Upper lobe of right lung (tissue), 1 donor: ENCODE data around the gene ZNF496. TPM values are rescaled to one million over a fixed set of nuclear protein-coding genes. Genes with fewer than 3 reads are reported as not detected.

ENCODE experiments used
- ATAC-seq: fragments of 200-7000 bp; cut with Tn5 transposase; one replicate; pipeline ENCODE4 v1.9.1; 2020; ENCODE audit warnings: mild to moderate bottlenecking, moderate library complexity
- DNase-seq: peaks from one replicate; pipeline ENCODE4 v3.0.0-alpha.2; 2020
- H3K27ac ChIP-seq: fragments of 200-600 bp; one replicate; pipeline ENCODE4 v1.8.0; 2022
- H3K27me3 ChIP-seq: fragments of 200-600 bp; one replicate; pipeline ENCODE4 v1.8.0; 2022; ENCODE audit warnings: mild to moderate bottlenecking
- H3K36me3 ChIP-seq: fragments of 200-600 bp; one replicate; pipeline ENCODE4 v1.8.0; 2022
- H3K4me1 ChIP-seq: fragments of 200-600 bp; one replicate; pipeline ENCODE4 v1.8.0; 2022
- H3K4me3 ChIP-seq: fragments of 200-600 bp; one replicate; pipeline ENCODE4 v1.8.0; 2022; ENCODE audit warnings: mild to moderate bottlenecking
- H3K9me3 ChIP-seq: fragments of 200-600 bp; one replicate; pipeline ENCODE4 v1.8.0; 2022
- intact Hi-C: fragments of 100-400 bp; cut with DNase I; formaldehyde crosslinking; loops from one replicate; pipeline ENCODE4 v1.11.0; 2022
- total RNA-seq: library from RNA; stranded (reverse); fragmentation: NEBNext Ultra II Directional; extraction: Animal tissue kit (Norgen Biotek cat#: 25700); gene quantifications from one replicate; pipeline ENCODE4 v1.2.1, GENCODE V29; 2021
- TF ChIP-seq, protein P1 (sequence below): fragments of 200-600 bp; IDR thresholded peaks from one replicate; pipeline ENCODE4 v1.8.0; 2022; ENCODE audit warnings: antibody characterized with exemption
- donor health status: DM: no; HTN: yes; CAD: no; lungs with severe emphysema.

The ZNF496 gene
- total RNA-seq, 1 donor from 2014 or later: 28.0 TPM

DNA sequence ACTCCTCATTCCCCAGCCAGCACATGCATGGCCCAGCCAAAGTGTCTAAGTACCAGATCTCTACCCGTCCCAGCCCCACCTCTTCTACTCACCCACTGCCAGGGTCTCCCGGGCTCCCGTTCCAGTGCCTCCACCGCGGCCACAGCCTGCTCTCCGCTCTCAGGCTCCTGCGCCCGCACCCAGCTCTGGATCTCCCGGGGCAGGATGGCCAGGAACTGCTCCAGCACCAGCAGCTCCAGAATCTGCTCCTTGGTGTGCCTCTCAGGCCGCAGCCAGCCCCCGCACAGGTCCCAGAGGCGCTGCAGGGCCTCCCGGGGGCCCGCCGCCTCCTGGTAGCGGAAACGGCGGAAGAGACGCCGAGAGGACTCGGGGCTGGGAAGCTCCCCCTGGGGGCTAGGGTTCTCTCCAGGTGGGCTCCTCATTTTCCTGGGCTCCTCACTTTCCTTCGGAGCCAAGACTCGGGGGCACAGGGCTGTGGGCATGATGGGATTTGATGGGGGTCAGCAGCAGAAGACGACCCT, 2.5 kb downstream of the ZNF496 start:
- H3K4me3 ChIP-seq: no peak overlapping the region
- DNase-seq: no peak
- TF ChIP-seq, protein P1, sequence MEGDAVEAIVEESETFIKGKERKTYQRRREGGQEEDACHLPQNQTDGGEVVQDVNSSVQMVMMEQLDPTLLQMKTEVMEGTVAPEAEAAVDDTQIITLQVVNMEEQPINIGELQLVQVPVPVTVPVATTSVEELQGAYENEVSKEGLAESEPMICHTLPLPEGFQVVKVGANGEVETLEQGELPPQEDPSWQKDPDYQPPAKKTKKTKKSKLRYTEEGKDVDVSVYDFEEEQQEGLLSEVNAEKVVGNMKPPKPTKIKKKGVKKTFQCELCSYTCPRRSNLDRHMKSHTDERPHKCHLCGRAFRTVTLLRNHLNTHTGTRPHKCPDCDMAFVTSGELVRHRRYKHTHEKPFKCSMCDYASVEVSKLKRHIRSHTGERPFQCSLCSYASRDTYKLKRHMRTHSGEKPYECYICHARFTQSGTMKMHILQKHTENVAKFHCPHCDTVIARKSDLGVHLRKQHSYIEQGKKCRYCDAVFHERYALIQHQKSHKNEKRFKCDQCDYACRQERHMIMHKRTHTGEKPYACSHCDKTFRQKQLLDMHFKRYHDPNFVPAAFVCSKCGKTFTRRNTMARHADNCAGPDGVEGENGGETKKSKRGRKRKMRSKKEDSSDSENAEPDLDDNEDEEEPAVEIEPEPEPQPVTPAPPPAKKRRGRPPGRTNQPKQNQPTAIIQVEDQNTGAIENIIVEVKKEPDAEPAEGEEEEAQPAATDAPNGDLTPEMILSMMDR: no peak

DNA sequence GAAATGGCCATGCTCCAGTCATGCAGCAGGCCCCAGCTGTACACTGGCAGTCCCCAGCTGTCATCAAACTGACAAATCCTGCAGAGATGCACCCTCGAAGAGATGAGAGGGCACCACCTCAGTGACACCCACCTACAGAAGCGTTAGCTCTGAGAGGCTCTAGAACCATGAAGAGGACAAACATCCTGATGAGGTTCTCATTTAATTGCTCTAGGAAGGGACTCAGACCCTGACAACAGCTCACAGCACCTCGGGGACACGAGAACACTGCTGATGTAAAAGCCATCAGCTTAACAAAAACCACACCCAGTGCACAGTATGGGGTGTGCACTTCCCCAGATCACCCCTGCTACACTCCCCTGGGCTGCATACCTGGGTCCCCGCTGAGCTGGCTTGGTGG, 3.4 kb downstream of the ZNF496 start:
- TF ChIP-seq, protein P1: no peak
- intact Hi-C loops: no loop called here
- Histone ChIP-seq H3K27ac (no peak overlapping the region), H3K4me1 (peaks cover 22% of the 10 kb centered on the region), H3K9me3 (no peaks in the 10 kb centered on the region), H3K27me3 (no peaks in the 10 kb centered on the region), H3K4me3 (no peak overlapping the region), H3K36me3 (peaks cover 41% of the 10 kb centered on the region)
- no peak for ATAC-seq
- no peak for DNase-seq

More for the DNA sequence above, 2.5 kb downstream of the ZNF496 start:
- peaks cover 39% of the 10 kb centered on the region for H3K36me3 ChIP-seq
- intact Hi-C loops: no loop called here
- ATAC-seq: no peak
- H3K27me3 ChIP-seq: no peaks in the 10 kb centered on the region
- no peaks in the 10 kb centered on the region for H3K9me3 ChIP-seq
- peaks cover 28% of the 10 kb centered on the region for H3K4me1 ChIP-seq
- H3K27ac ChIP-seq: no peak overlapping the region

DNA sequence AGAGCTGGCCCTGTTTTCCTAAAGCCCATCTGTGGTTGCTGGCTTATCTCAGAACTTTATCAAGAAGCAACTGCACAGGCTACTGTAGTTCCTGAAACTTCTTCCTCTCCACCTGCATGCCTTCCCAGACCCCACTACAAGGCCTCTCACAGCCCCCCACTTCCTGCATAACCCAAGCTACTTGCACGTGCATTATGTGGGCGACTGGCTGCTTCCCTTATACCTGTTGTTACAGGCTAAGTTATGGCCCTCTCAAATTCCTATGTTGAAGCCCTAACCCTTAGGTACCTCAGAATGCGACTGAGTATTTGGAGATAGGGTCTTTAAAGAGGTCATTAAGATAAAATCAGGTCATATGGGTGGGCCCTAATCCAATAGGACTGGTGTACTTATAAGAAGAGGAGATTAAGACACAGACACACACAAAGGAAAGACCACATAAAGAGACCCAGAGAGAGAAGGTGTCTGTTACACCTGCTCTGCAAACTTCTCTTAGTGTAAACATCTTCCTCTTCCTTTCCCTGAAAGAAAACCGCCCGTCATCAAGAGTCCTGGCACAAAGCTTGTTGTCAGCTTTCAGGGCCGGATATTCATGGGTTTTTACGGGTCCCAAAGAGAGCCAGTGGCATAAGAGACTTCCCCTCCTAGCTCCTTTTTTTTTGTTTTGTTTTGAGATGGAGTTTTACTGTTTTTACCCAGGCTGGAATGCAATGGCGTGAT, 5.1 kb downstream of the ZNF496 start:
- Histone ChIP-seq H3K4me1 (peaks cover 12% of the 10 kb centered on the region), H3K4me3 (no peak overlapping the region), H3K9me3 (no peaks in the 10 kb centered on the region), H3K36me3 (peaks cover 59% of the 10 kb centered on the region), H3K27ac (no peak overlapping the region), H3K27me3 (no peaks in the 10 kb centered on the region)
- no peak for ATAC-seq
- intact Hi-C loops: no loop called here
- DNase-seq: no peak
- TF ChIP-seq, protein P1: no peak

DNA sequence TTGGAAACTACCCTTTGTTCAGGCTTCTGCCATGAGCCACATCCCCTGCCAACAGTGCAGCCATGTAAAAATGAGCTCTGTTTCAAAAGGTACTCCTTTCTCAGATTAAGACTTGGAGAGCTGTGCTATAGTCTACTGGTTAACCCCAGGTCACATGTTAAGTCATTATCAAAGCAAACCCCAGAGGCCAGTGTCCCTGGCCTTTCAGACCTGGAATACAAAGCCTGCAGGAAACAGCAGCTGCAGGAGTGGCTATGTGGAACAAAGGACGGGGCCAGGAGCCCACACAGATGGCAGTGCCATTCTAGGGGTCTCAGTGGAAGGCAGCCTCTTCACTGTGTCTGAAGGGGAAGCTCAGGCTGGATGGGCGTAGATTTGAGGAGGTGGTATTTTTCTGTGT, 6.7 kb downstream of the ZNF496 start:
- H3K4me1 ChIP-seq: peaks cover 2% of the 10 kb centered on the region
- no peak overlapping the region for H3K27ac ChIP-seq
- DNase-seq (no peak), ATAC-seq (no peak)
- peaks cover 74% of the 10 kb centered on the region for H3K36me3 ChIP-seq
- no peak overlapping the region for H3K4me3 ChIP-seq
- no peaks in the 10 kb centered on the region for H3K27me3 ChIP-seq
- TF ChIP-seq, protein P1: no peak
- intact Hi-C loops: no loop called here
- H3K9me3 ChIP-seq: no peaks in the 10 kb centered on the region

DNA sequence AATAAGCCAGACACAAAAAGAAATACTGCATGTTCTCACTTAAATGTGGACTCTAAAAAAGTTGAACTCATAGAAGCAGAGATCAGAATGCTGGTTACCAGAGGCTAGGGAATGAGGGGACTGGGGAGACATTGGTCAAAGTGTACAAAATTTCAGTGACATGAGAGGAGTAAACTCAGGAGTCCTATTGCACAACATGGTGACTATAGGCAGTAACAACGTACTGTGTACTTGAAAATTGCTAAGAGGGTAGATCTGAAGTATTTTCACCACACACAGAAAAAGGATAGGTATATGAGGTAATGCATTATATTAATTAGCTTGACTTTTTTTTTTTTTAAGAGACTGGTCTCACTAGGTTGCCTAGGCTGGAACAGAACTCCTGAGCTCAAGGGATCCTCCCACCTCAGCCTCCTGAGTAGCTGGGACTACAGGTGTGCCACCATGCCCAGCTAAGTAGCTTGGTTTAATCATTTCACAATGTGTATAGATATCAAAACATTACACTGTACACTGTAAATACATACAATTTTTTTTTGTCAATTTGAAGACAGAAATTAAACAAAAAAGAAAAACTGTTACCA, 7.4 kb downstream of the ZNF496 start:
- peaks cover 78% of the 10 kb centered on the region for H3K36me3 ChIP-seq
- no peaks in the 10 kb centered on the region for H3K27me3 ChIP-seq

More for the DNA sequence above, 7.4 kb downstream of the ZNF496 start:
- H3K4me1 ChIP-seq: no peaks in the 10 kb centered on the region
- TF ChIP-seq, protein P1: no peak
- DNase-seq: no peak
- H3K27ac ChIP-seq: no peak overlapping the region
- ATAC-seq: no peak
- intact Hi-C loops: no loop called here
- no peaks in the 10 kb centered on the region for H3K9me3 ChIP-seq
- no peak overlapping the region for H3K4me3 ChIP-seq
